Measurements from ENCODE around the gene REV3L.

- TF ChIP-seq, protein P1, sequence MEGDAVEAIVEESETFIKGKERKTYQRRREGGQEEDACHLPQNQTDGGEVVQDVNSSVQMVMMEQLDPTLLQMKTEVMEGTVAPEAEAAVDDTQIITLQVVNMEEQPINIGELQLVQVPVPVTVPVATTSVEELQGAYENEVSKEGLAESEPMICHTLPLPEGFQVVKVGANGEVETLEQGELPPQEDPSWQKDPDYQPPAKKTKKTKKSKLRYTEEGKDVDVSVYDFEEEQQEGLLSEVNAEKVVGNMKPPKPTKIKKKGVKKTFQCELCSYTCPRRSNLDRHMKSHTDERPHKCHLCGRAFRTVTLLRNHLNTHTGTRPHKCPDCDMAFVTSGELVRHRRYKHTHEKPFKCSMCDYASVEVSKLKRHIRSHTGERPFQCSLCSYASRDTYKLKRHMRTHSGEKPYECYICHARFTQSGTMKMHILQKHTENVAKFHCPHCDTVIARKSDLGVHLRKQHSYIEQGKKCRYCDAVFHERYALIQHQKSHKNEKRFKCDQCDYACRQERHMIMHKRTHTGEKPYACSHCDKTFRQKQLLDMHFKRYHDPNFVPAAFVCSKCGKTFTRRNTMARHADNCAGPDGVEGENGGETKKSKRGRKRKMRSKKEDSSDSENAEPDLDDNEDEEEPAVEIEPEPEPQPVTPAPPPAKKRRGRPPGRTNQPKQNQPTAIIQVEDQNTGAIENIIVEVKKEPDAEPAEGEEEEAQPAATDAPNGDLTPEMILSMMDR (IDR thresholded peaks at IDR 0.05): no peak
- no peak for TF ChIP-seq POLR2A (IDR thresholded peaks at IDR 0.05)
Measured at GRCh38 chr6:111258615-111259088, 224.4 kb downstream of the REV3L start.

Data from adrenal gland (tissue), 5 donors.